HL-60 (cell line): ENCODE data around the gene ACADM.

Experiments used
- CTCF ChIP-seq: IDR thresholded peaks from one replicate; pipeline ENCODE4 v1.5.1; 2011; ENCODE audit warnings: low read length, control low read depth, inconsistent platforms; ENCODE audit not compliant: insufficient read depth
- REST ChIP-seq: IDR thresholded peaks from 2 replicates; pipeline ENCODE4 v1.6.1; 2012; ENCODE audit warnings: low read depth; ENCODE audit not compliant: insufficient replicate concordance

GRCh38 chr1:75733661-75734060 is 9.2 kb downstream of the ACADM start:
- TF ChIP-seq CTCF (no peak), REST (no peak)
